Measurements from ENCODE around the gene FBXW2.

- no peak for TF ChIP-seq ZNF274 (IDR thresholded peaks at IDR 0.05; ENCODE audit: low read depth, low read length)
- no peak for TF ChIP-seq SUZ12 (IDR thresholded peaks at IDR 0.05; ENCODE audit: extremely low read depth, insufficient read depth, insufficient read length)
- no peak for TF ChIP-seq YY1 (IDR thresholded peaks at IDR 0.05; ENCODE audit: insufficient read depth, insufficient read length)
These were observed 24.3 kb downstream of the FBXW2 start for GRCh38 chr9:120768886-120769285.
